Keratinocyte (primary cell): ENCODE data around the gene RACGAP1.

Experiments used
- EZH2 ChIP-seq: IDR thresholded peaks from one replicate; pipeline ENCODE4 v1.6.1; 2012; ENCODE audit warnings: inconsistent platforms, mild to moderate bottlenecking, low read length, moderate library complexity
- TF ChIP-seq, protein P1 (sequence below), 3 experiments: IDR thresholded peaks in 1 of 3; conservative IDR thresholded peaks in 1 of 3; optimal IDR thresholded peaks in 1 of 3; 2 replicates in 2 of 3; 3 replicates in 1 of 3; pipeline versions ENCODE3 to v1.5.1; 2011; ENCODE audit warnings: low read length in 3 of 3, mild to moderate bottlenecking in 3 of 3, moderate library complexity in 2 of 3, control low read depth in 1 of 3, inconsistent platforms in 1 of 3; ENCODE audit not compliant: insufficient read depth in 2 of 3; ENCODE audit errors: extremely low read depth in 1 of 3

DNA sequence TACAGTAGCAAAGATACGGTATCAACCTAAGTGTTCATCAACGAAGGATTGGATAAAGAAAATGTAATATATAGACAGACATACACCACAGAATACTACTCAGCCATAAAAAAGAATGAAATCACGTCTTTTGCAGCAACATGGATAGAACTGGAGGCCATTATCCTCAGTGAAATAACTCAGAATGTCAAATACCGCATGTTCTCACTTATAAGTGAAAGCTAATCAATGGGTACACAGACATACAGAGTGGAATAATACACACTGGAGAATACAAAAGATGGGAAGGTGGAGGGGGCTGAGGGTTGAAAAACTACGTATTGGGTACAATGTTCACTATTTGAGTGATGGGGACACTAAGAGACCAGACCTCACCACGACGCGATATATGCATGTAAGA lies 1.1 kb downstream of the RACGAP1 start:
- TF ChIP-seq, protein P1, sequence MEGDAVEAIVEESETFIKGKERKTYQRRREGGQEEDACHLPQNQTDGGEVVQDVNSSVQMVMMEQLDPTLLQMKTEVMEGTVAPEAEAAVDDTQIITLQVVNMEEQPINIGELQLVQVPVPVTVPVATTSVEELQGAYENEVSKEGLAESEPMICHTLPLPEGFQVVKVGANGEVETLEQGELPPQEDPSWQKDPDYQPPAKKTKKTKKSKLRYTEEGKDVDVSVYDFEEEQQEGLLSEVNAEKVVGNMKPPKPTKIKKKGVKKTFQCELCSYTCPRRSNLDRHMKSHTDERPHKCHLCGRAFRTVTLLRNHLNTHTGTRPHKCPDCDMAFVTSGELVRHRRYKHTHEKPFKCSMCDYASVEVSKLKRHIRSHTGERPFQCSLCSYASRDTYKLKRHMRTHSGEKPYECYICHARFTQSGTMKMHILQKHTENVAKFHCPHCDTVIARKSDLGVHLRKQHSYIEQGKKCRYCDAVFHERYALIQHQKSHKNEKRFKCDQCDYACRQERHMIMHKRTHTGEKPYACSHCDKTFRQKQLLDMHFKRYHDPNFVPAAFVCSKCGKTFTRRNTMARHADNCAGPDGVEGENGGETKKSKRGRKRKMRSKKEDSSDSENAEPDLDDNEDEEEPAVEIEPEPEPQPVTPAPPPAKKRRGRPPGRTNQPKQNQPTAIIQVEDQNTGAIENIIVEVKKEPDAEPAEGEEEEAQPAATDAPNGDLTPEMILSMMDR (optimal IDR thresholded peaks at IDR 0.05 in 1 of 3, IDR thresholded peaks at IDR 0.05 in 1 of 3, conservative IDR thresholded peaks at IDR 0.05 in 1 of 3; ENCODE audit: extremely low read depth in 1 of 3, insufficient read depth in 2 of 3, low read length in 3 of 3), result no peak
- no peak for TF ChIP-seq EZH2
